GM18508 (cell line): Measurements from ENCODE around the gene GMNC.
"Not testable (repeated sequence)": the region's sequence is repeated elsewhere in the genome, so short reads cannot be mapped to it uniquely, and the experiment has no call there.

Experiments
- ATAC-seq: cut with Tn5 transposase; IDR thresholded peaks from one replicate; pipeline ENCODE4 v1.9.1; 2021; ENCODE audit warnings: moderate number of reproducible peaks; ENCODE audit not compliant: insufficient read depth, unreplicated experiment

Gene GMNC

GRCh38 chr3:190862209-190863118 lies at the start of gene GMNC:
GMNC (minus strand) TSS chr3:190862694; CDS start chr3:190862615, 79 bp downstream.
- ATAC-seq = peak; percentile 77

GRCh38 chr3:190911382-190911781 lies 48.9 kb upstream of the GMNC start:
- ATAC-seq = no peak

GRCh38 chr3:190909908-190910307 lies 47.4 kb upstream of the GMNC start:
- ATAC-seq = no peak

GRCh38 chr3:190903156-190903555 lies 40.7 kb upstream of the GMNC start:
- ATAC-seq = no peak

- no peak for ATAC-seq
Measured at GRCh38 chr3:190902292-190902691, 39.8 kb upstream of the GMNC start.

- ATAC-seq = no peak
Measured at GRCh38 chr3:190892395-190892902, 30.0 kb upstream of the GMNC start.

GRCh38 chr3:190886945-190887344 lies 24.5 kb upstream of the GMNC start:
- ATAC-seq = peak; percentile 64

- ATAC-seq = peak; percentile 68
Measured at GRCh38 chr3:190883973-190884832, 21.7 kb upstream of the GMNC start.

GRCh38 chr3:190883141-190883540 lies 20.6 kb upstream of the GMNC start:
- no peak for ATAC-seq

GRCh38 chr3:190877925-190878324 lies 15.4 kb upstream of the GMNC start:
- ATAC-seq = no peak

GRCh38 chr3:190876433-190876832 lies 13.9 kb upstream of the GMNC start:
- ATAC-seq = not testable (repeated sequence)

GRCh38 chr3:190875061-190875460 lies 12.6 kb upstream of the GMNC start:
- not testable (repeated sequence) for ATAC-seq

- ATAC-seq = no peak
Measured at GRCh38 chr3:190870127-190870526, 7.6 kb upstream of the GMNC start.

- no peak for ATAC-seq
Measured at GRCh38 chr3:190867071-190867470, 4.6 kb upstream of the GMNC start.

GRCh38 chr3:190865828-190866227 lies 3.3 kb upstream of the GMNC start:
- peak; percentile 29 for ATAC-seq

GRCh38 chr3:190865419-190865818 lies 2.9 kb upstream of the GMNC start:
- ATAC-seq = peak; percentile 39

- ATAC-seq = no peak
Measured at GRCh38 chr3:190864002-190864401, 1.5 kb upstream of the GMNC start.

- ATAC-seq = no peak
Measured at GRCh38 chr3:190863119-190863465, 598 bp upstream of the GMNC start.

- ATAC-seq = no peak
Measured at GRCh38 chr3:190860521-190860920, 2.0 kb downstream of the GMNC start.

- ATAC-seq = no peak
Measured at GRCh38 chr3:190855151-190855550, 7.3 kb downstream of the GMNC start.

GRCh38 chr3:190854062-190854461 lies 8.4 kb downstream of the GMNC start:
- no peak for ATAC-seq
